ENCODE measurements around the gene ZCWPW1.

DNA sequence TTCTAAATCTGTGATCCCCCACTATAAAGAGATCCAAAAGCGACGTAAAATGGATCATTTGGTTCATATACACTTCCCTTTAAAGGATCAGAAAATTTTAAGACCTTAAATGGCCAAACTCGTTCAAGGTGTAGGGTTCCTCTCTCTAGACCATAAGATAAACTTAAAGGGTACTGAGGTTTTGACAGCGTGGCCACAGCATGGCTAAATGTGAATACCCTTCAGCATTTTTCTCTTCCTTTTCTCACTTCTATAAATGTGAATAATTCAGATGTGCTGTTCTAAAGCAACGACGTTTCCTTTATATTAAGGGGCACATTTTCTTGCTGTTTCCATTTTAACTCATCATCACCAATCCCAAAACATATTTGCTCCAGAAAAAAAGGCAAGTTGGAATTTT, 5.2 kb downstream of the ZCWPW1 start:
- TF ChIP-seq, protein P1, sequence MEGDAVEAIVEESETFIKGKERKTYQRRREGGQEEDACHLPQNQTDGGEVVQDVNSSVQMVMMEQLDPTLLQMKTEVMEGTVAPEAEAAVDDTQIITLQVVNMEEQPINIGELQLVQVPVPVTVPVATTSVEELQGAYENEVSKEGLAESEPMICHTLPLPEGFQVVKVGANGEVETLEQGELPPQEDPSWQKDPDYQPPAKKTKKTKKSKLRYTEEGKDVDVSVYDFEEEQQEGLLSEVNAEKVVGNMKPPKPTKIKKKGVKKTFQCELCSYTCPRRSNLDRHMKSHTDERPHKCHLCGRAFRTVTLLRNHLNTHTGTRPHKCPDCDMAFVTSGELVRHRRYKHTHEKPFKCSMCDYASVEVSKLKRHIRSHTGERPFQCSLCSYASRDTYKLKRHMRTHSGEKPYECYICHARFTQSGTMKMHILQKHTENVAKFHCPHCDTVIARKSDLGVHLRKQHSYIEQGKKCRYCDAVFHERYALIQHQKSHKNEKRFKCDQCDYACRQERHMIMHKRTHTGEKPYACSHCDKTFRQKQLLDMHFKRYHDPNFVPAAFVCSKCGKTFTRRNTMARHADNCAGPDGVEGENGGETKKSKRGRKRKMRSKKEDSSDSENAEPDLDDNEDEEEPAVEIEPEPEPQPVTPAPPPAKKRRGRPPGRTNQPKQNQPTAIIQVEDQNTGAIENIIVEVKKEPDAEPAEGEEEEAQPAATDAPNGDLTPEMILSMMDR (IDR thresholded peaks at IDR 0.05) = no peak
- no peak for TF ChIP-seq POLR2A (IDR thresholded peaks at IDR 0.05)
